Dermis blood vessel endothelial cell (primary cell): ENCODE data around the gene STX4. TPM values are rescaled to one million over a fixed set of nuclear protein-coding genes. Genes with fewer than 3 reads are reported as not detected.

Experiments
- DNase-seq: peaks from one replicate; pipeline ENCODE4 v3.0.0; 2010
- total RNA-seq: library from RNA; depleted of rRNA; stranded (reverse); fragments of >200 nt; gene quantifications from 2 replicates; pipeline ENCODE4 v1.2.3, GENCODE V29; 2014

The STX4 gene, protein sequence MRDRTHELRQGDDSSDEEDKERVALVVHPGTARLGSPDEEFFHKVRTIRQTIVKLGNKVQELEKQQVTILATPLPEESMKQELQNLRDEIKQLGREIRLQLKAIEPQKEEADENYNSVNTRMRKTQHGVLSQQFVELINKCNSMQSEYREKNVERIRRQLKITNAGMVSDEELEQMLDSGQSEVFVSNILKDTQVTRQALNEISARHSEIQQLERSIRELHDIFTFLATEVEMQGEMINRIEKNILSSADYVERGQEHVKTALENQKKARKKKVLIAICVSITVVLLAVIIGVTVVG
- 22.9 and 26.2 TPM in 2 replicates for total RNA-seq

GRCh38 chr16:31032736-31033708 is at the start of gene STX4:
TSS of gene STX4 (plus strand) at chr16:31033558. CDS start at chr16:31033806, 248 bp downstream.
- DNase-seq: peak; percentile 98

- no peak for DNase-seq
These were observed 49.3 kb upstream of the STX4 start for GRCh38 chr16:30983898-30984610.

DNA sequence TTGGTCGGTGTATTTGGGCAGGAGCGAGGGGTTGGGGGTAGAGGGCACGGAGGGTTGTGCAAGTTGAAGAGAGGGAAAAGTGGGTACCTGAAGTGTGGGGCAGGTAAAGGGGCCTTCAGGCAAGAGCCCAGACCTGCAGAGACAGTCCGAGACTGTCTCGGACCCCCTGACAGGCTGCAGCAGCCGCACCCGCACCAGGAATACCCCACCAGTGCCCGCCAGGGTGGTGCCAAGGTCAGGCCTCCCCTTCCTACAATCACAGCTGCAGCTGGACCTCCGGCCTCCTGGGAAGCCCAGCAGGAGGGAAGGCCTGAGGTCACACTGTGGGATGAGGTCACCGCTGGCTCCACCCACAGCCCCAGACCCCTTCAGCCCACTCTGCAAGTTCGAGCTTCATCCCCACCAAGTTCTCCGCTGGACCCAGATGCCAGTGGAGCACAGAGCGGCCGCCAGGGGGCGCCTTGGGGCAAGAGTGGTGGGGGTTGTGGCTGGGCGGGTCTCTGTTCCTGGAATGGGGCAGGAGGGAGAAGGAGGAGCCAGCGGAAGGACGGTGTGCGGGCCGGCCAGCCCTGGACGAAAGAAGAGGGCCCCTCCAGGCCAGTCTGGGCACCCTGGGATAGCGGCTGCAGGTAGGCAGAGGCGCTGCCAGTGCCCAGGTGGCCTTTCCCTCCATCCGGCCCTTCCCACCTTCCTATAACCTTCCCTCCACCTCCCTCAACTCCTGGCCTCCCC is 48.5 kb upstream of the STX4 start, which contains the start of gene HSD3B7:
TSS of gene HSD3B7 (plus strand) at position 539 of the 732 bp plus-strand sequence. CDS start 452 bp downstream, outside the sequence.
- peak; percentile 87 for DNase-seq

- peak; percentile 19 for DNase-seq
These were observed 47.8 kb upstream of the STX4 start for GRCh38 chr16:30985401-30986128.

DNA sequence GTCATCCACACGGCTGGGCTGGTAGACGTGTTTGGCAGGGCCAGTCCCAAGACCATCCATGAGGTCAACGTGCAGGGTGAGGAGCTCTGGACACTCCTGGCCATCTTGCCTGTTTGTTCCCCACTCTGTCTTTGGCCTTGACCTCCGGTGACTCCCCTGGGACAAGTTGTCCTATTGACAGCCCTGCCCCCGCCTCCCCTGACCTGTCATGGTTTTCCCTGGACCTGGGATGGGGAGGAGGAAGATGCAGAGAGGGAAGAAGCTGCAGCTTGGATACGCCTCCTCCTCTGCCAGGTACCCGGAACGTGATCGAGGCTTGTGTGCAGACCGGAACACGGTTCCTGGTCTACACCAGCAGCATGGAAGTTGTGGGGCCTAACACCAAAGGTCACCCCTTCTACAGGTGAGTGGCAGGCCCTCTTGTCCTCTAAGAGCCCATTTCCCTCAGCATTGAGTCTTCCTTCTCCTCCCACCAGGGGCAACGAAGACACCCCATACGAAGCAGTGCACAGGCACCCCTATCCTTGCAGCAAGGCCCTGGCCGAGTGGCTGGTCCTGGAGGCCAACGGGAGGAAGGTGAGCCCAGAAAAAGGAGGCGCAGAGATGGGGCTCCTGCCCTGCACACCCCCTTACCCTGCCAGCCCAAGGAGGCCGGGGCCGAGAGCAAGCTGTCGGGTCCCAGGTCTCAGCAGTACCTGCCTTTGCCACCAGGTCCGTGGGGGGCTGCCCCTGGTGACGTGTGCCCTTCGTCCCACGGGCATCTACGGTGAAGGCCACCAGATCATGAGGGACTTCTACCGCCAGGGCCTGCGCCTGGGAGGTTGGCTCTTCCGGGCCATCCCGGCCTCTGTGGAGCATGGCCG is 47.0 kb upstream of the STX4 start:
- no peak for DNase-seq

GRCh38 chr16:30987581-30988190 is 45.7 kb upstream of the STX4 start:
- DNase-seq: no peak

DNA sequence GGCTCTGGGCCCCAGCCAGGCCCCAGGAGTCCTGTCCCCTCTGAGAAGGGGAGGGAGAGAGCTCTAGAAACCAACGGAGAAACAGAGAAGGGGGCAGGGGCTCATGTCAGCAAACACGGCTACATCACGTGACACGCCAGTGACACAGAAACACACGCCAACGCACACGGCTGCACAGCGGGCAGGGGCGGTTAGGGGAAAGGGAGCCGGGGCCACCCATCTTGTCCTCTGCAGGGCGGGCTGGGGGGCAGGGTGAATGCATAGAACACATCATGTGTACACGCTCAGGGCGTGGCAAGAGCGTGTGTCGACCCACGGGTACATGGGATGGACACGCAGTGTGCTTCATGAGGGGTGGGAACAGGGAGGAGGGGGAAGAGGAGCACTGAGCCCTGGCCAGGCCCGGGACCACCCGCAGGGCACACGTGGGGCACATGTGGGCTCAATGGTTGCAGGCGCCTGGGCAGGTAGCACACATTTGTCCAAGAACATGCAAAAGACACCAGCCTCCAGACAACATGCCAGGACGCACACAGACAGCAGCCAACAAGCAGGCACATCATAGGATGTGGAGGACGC is 43.8 kb upstream of the STX4 start:
- no peak for DNase-seq

DNA sequence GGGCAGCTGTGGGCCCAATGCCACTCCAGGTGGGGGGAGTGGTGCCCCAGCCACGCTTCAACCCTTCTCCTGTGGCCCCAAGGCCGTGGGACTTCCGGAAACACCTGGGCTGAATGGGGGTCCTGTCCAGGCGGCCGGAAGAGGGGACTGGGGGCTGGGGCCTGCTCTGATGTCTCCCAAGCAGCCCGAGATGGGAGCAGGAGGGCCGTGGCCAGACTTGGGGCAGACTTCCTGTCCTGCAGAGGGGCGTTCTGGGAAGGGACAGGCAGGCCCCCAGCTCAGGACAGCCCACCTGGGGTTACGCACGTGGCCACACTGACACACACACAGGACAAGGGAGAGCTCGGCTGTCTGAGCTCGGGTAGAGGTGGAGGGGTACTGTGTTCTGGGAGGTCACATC is 43.3 kb upstream of the STX4 start:
- no peak for DNase-seq

GRCh38 chr16:30991052-30991451 is 42.3 kb upstream of the STX4 start:
- DNase-seq: no peak

DNA sequence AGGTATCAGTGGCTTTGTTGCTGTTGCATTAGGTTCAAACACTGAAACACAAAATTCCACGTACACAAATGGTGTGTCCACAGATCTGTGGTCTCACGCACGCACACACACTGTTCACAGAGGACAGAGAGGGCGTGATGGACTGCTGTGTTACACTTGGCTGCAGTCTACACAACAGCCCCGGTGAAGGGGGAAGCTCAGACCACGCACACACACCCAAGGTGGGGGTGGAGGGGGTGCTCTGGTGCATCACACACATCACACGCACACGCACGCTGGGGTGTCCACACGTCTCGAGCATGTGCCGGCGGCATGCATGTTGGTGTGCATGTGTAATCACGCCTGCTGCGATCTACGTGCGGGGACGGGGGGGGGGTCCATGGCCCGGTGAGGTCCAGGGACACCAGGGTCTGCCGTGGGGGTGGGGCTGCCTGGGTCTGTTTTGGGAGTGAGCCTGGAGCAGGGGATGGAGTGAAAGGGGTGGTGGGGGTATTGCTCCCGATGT is 41.0 kb upstream of the STX4 start:
- no peak for DNase-seq

- DNase-seq: no peak
These were observed 40.2 kb upstream of the STX4 start for GRCh38 chr16:30992931-30993816.

- no peak for DNase-seq
These were observed 37.4 kb upstream of the STX4 start for GRCh38 chr16:30995927-30996323.

DNA sequence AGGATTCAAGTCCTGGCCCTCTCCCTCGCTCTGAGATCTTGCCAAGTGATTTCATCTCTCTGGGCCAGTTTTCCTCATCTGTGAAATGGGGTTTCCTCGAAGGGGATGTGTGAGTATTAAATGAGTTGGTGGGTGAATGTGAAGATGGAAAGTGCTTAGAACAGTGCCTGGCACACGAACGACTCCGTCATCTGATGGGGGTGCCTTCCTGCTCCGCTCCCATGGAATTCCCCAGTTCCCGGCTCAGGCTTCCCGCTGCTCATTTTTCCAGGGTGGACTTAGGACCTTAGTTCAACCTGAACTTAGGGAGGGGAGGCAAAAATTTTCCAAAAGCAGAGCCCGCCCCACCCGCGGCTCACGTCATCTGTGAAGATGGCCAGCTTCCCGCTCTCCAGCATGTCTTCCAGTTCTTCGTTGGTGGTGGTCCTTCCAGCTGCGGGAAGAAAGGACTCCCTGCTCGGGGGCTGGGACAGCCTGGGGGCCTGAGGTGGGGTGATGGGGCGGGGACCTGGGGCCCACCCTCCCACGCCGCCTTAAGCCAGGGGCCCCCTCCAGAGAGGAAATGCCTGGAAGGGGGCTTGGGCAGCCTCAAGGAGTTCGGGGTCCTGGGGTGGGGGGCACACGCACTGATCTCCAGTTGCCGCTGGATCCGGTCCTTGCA is 36.9 kb upstream of the STX4 start:
- peak; percentile 60 for DNase-seq

DNA sequence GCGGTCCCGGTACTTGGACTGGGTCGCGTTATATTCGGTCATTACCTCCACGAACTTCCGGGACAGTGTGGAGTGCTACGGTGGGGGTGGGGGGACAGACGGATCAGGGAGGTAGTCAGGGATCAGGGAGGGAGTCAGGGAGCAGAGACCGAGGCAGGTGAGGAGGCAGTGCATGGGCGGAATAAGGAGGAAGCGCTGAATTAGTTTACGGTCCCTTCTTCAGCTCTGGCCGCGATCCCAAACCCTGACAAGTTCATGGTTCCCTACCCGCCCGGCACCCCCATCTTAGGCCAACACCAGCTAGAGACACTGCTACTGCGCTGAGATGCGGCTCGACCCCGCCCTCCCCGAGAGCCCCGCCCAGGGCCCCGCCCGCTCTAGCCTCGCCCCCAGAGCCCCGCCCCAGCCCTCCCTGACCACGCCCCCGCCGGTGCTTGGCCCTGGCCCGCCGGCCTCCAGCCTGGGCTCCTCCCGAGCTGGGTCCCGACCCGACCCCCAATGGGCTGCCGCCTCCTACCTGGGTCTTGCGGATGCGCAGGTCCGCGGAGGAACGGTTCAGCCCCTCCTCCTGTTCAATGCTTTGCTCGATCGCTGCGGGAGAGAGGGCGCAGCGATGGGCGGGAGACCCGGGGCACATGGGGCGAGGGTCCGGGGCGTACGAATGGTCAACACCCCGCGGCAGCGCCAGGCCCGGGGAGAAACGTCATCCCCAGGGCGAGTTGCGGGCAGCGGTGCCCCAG is 36.2 kb upstream of the STX4 start:
- DNase-seq: peak; percentile 63

GRCh38 chr16:30997725-30998711 is 35.3 kb upstream of the STX4 start:
- DNase-seq: peak; percentile 12
